GM19468 (cell line): ENCODE results near the gene CELF4.

Experiments
- ATAC-seq: cut with Tn5 transposase; IDR thresholded peaks from one replicate; pipeline ENCODE4 v1.9.1; 2021; ENCODE audit warnings: mild to moderate bottlenecking, moderate library complexity, moderate number of reproducible peaks; ENCODE audit not compliant: unreplicated experiment; ENCODE audit errors: extremely low read depth

Gene CELF4

GRCh38 chr18:37428288-37428974, 137.2 kb downstream of the CELF4 start:
- no peak for ATAC-seq

GRCh38 chr18:37426586-37426985, 139.0 kb downstream of the CELF4 start:
- no peak for ATAC-seq

DNA sequence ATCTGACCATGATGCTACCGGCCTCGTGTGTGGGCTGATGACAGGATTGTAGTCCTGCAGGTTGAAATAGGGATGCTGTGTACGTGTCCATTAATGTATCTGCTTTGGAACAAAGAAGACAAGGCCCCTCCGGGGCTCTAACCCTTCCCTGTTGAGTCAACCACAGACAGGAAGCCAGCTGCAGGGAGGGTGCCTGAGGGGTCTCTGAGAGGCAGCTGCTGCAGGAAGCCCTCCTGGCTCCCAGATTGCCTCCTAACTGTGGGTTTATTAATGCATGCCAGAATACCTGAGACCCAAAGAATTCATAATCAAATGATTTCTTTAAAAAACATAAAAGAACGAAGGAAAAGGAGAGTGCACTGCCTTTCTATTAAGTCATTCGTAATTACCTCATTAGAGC, 140.4 kb downstream of the CELF4 start:
- no peak for ATAC-seq

- no peak for ATAC-seq
Observed at GRCh38 chr18:37424507-37424906, 141.1 kb downstream of the CELF4 start.

GRCh38 chr18:37422596-37422995, 143.0 kb downstream of the CELF4 start:
- no peak for ATAC-seq

DNA sequence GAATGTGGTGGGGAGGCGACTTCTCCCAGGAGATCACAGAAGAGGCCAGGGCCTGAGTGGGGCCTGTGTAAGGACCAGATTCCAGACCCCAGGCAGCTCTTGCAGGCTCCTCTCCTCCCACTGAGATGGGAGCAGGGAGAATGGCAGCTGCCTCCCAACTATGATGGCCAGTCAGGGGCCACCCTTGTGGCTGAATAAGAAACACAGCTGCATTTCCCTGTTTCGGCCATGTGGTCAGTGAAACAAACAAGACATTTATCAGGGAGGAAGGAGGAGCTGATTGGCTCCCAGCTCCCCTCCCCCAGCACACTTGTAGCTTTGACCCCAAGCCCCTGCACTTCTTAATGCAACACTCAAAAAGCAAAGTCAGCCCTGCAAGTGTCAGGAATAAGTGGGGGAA, 143.5 kb downstream of the CELF4 start:
- no peak for ATAC-seq

GRCh38 chr18:37421341-37422077, 144.1 kb downstream of the CELF4 start:
- ATAC-seq = no peak

GRCh38 chr18:37420315-37420880, 145.2 kb downstream of the CELF4 start:
- ATAC-seq = no peak

DNA sequence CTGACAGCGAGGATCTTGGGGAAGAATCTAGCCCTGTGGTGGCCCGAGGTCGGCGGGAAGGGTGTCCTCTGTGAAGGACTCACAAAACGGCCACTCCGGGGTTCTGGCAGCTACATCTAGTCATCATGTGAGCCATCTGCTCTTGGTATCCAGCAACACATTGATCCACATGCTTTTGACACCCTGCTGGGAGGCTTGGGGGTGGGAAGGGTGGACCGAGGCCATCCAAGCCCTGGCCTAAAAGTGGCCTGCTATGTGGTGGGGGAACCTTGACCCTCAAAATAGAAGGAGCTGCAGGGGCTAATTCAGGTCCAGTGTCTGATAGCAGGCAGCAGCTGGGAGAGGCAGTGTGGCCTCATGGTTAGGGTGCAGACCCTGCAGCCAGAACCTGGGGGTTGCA, 145.7 kb downstream of the CELF4 start:
- no peak for ATAC-seq

GRCh38 chr18:37419315-37419714, 146.3 kb downstream of the CELF4 start:
- ATAC-seq = no peak

DNA sequence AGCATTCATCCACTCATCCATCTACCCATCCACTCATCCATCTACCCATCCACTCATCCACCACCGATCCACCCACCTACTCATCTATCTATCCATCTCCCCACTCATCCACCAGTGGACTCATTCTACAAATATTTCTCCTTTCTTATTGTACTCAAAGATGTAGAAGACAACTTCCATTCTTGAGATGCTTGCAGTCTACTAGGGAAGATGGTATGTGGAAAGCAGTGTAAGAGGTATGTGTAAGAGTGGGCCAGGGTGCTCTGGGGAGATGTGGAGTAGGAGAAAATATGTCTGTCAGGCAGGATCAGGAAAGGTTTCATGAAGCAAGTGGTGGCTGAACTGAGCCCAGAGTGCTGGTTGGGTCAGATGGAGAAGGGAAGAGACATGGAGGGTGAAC, 150.8 kb downstream of the CELF4 start:
- ATAC-seq = no peak

DNA sequence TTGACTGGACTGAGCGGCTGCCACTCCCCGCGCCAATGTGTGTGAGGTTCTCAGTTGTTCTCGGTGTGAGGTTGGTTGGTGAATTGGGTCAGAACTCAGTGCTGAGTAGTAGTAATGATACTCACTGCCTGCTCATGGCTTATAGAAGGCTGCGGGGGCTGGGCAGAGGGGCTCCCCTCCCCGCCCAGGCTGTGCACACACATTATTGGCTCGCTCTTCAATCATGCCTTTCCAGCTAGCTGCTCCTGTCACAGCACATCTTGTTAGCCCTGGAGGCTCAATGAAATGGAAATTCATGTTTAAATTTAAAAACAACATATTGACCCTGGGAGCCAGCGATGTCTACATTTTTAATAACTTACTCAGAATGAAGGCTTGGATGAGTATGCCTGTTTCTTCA, 152.8 kb downstream of the CELF4 start:
- no peak for ATAC-seq

DNA sequence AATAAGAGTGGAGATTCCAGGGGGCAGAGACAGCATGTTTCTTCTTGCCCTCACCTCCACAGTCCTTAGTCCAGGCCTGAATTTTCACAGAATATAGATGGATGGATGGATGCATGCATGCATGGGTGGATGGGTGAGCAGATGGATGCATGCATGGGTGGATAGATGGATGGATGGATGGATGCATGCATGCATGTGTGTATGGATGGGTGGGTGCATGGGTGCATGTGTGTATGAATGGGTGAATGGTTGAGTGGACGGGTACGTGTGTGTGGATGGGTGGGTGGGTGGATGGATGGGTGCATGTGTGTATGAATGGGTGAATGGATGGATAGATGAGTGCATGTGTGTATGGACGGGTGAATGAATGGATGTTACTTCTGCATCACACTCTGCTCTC, 153.3 kb downstream of the CELF4 start:
- no peak for ATAC-seq

GRCh38 chr18:37409878-37410277, 155.7 kb downstream of the CELF4 start:
- ATAC-seq = no peak

DNA sequence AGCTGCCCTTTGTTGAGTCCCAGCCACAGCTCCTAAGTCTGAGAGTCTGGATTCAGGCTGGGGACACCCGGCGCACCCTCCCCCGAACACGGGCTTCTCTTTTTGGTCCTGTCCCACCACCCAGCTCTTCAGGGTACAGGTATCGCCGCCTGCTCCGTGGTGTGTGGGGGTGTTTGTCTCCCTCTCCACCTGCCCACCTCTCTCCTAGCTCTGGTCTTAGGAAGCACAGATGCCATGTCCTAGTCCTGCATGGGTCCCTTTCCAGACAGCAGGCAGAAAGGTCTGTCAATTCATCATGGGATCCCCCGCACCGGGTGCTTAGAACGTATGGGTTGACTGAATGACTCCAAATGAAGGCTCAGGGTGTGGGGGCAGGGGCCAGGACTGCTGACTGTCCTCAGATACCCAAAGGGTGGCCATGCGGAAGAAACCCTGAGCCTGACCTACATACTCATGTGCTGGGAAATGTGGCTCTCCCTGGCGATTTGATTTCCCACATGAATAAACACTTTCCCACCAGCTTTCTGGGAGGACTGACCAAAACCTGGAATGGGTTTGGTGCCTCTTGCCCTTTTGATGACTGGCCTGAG, 156.8 kb downstream of the CELF4 start:
- no peak for ATAC-seq

GRCh38 chr18:37407571-37407970, 158.0 kb downstream of the CELF4 start:
- ATAC-seq = no peak

DNA sequence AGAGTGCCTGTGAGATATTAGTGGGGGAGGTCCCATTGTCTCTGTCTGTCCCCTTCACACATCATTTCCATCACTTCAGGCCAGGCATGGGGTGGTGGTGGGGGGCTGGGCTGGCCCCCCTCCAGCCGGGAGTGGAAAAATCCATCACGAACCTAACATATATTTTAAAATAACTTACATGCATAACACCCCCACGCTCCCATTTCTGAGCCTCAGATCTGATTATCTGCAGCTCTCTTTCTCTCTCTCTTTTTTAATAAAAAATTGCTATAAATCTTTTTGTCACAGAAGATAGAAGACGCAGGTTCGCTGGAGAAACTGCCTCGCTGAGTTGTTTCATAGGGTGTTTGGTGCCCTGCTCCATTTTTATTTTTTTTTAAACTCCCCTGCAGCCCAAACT, 159.8 kb downstream of the CELF4 start:
- no peak for ATAC-seq

GRCh38 chr18:37405229-37405628, 160.4 kb downstream of the CELF4 start:
- no peak for ATAC-seq

DNA sequence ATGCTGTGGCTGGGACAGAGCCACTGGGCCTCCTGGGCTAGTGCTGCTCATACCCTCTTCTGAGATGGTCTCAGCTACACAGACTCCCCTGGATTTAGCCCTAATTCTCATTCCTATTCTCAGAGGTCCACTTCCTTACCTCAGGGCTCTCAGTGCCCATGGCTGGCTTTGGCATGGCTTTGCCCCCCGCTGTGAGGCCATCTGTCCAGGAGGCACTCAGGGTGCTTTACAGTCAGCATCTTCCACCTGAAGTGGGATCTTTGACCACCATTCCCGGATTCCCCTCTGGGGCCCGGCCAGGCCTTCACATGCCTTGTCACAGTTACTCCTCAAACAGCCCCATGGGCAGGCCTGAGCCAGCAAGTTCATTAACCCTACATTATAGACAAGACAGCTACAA, 161.8 kb downstream of the CELF4 start:
- no peak for ATAC-seq

DNA sequence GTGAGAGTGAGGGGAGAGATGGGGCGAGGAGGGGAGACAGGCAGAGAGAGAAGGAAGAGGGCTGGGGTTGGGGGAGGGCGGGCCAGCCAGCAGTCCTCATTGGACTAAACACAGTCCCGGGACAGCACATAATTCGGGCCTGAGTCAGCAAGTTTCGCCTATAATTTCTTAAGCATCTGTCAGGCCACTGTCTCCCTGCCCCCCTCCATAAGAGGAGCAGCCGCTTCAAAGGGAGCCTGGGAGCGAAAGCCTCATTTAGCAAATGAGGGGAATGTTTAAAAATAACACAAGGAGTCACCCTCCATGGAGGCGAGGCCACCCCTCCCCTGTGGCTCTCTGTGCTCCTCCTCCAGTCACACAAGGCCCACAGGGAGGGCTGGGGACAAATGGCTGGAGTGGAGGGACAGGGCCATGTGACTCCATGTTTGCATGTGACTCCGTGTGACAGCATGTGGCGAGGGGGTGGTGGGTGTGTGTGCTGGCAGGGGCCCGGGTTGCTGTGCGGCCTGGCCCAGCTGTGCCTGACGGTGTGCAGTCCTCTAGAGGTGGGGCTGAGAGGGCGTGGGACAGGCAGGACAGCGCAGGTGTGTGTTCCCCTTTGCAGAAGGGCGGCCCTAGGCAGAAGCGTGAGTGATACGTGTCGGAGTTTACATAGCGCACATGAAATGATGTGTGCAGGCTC, 162.4 kb downstream of the CELF4 start:
- no peak for ATAC-seq

DNA sequence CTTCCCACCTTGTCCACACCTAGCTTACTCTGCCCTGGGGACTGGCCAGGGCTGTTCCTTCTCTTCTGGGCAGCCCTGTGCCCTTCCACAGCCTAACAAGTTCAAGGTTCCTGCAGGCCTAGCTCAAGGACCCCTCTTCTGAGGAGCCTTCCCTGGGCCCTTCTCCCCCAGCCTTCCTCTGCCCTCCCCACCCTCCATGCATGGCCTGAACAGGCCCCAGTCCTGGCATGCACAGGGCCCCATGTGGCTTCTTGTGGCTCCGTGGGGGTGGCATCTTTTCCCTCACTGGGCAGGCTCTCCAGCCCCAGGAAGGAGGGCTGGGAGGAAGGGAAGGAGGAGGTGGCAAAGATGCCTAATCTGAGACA, 162.9 kb downstream of the CELF4 start:
- ATAC-seq = no peak
